ENCODE results near the gene TYK2.
A peak's percentile ranks its signal among the peaks of the same experiment; 100 is the strongest.

The TYK2 gene

GRCh38 chr19:10305139-10305806, 75.1 kb downstream of the TYK2 start:
- peak; percentile 88 for DNase-seq
- H3K4me3 ChIP-seq (ENCODE audit: low read depth, low read length): no peak overlapping the region
- H3K36me3 ChIP-seq: peaks cover 12% of the 10 kb centered on the region
- H3K9me3 ChIP-seq (ENCODE audit: severe bottlenecking): no peaks in the 10 kb centered on the region
- no peak for TF ChIP-seq CTCF (IDR thresholded peaks at IDR 0.05; ENCODE audit: low read depth, low read length)
- no peaks in the 10 kb centered on the region for H3K27me3 ChIP-seq (ENCODE audit: insufficient read depth, low read depth, severe bottlenecking)
- peak overlapping the region; percentile 76 for H3K27ac ChIP-seq

Measured in WERI-Rb-1 (cell line).